SU-DHL-6 (cell line): Measurements from ENCODE around the gene DNAL4.

Experiments used
- EZH2phosphoT487 ChIP-seq: fragments of 200-600 bp; sonication (generic), shearing (Covaris generic); conservative IDR thresholded peaks from 2 replicates; pipeline ENCODE4 v1.6.1; 2018; ENCODE audit warnings: mild to moderate bottlenecking, antibody characterized with exemption, low read length, moderate library complexity, mixed read lengths
- TF ChIP-seq, protein P1 (sequence below): fragments of 200-600 bp; sonication (generic); IDR thresholded peaks from one replicate; pipeline ENCODE4 v1.5.1; 2017; ENCODE audit warnings: antibody characterized with exemption, mild to moderate bottlenecking, low read length, moderate library complexity; ENCODE audit not compliant: insufficient read depth, poor library complexity, severe bottlenecking

GRCh38 chr22:38745676-38746460 is 48.1 kb downstream of the DNAL4 start:
- TF ChIP-seq, protein P1, sequence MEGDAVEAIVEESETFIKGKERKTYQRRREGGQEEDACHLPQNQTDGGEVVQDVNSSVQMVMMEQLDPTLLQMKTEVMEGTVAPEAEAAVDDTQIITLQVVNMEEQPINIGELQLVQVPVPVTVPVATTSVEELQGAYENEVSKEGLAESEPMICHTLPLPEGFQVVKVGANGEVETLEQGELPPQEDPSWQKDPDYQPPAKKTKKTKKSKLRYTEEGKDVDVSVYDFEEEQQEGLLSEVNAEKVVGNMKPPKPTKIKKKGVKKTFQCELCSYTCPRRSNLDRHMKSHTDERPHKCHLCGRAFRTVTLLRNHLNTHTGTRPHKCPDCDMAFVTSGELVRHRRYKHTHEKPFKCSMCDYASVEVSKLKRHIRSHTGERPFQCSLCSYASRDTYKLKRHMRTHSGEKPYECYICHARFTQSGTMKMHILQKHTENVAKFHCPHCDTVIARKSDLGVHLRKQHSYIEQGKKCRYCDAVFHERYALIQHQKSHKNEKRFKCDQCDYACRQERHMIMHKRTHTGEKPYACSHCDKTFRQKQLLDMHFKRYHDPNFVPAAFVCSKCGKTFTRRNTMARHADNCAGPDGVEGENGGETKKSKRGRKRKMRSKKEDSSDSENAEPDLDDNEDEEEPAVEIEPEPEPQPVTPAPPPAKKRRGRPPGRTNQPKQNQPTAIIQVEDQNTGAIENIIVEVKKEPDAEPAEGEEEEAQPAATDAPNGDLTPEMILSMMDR, result no peak
- no peak for TF ChIP-seq EZH2phosphoT487
